ENCODE measurements around the gene CACNA1C.
A peak's percentile ranks its signal among the peaks of the same experiment; 100 is the strongest.

Gene CACNA1C

GRCh38 chr12:2378835-2379330, 326.1 kb downstream of the CACNA1C start:
- no peak for DNase-seq

- no peak for DNase-seq
These were observed 328.2 kb downstream of the CACNA1C start for GRCh38 chr12:2380946-2381345.

GRCh38 chr12:2382370-2383155, 329.8 kb downstream of the CACNA1C start:
- no peak for DNase-seq

DNA sequence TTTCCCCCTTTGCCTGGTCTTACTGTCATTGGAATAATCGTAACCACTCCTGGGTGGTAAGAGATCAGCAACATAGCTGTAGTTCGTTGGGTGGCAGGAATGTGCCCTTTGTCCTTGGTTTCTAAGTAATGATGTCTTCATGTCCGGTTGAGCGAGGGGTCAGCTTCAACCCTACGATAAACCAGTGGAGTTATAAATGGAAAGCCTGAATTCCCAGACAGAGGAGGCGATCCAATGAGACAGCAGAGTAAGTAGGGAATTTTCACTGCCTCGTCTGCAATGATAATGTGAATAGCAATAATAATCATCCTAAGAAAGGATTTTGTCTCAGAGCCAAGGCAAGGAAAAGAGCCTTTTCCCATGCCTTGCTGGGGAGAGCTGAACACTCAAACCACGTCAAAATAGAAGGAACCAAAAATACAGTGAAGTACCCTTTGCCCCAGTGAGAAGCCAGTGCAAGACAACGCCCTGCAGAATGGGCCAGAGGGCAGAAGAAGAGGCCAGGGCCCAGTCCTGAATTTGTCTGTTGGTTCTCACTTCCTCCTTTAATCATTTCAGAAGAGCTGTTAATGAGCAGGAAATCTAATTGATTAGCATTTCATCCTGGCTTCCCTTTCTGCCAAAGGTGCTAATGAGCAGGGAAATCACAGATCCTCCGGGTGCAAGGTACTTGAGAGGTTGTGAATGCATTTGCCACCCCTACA, 330.7 kb downstream of the CACNA1C start:
- no peak for DNase-seq

DNA sequence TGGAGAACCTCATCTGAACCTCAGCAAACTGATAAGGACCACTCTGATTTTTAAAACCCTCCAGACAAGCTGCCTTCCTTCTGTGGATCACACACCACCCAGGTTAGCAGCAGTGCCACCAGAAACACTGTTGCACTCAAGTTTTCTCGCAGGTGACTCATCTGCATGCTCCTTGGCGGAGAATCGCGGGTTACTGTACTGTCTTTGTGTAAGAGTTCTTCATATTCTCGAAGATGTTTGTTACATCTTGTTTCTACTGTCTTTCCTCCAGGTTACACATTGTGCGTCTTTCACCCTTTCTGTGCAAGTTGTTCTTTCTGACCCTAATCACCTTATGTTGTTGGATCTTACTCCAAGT, 331.2 kb downstream of the CACNA1C start:
- DNase-seq = no peak

- no peak for DNase-seq
These were observed 332.0 kb downstream of the CACNA1C start for GRCh38 chr12:2384533-2385351.

DNA sequence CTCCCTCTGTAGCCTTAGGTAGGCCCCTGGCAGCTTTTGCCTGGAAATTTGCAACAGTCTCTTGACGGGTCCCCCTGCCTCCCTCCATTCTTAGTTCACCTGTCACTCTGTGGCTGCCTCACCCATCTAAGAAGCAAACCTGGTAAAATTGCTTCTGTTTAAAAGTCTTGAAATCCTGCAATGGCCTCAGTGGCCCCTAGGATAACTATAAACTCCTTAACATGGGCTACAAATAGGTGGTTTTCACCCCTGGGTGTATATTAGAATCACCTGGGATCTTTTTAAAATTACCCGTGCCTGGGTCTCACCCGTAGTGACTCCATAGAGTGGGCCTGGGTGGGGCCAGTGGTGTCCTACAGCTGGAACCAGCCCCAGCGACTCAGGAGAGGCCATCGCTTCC, 332.7 kb downstream of the CACNA1C start:
- no peak for DNase-seq

- no peak for DNase-seq
These were observed 333.8 kb downstream of the CACNA1C start for GRCh38 chr12:2386566-2386965.

DNA sequence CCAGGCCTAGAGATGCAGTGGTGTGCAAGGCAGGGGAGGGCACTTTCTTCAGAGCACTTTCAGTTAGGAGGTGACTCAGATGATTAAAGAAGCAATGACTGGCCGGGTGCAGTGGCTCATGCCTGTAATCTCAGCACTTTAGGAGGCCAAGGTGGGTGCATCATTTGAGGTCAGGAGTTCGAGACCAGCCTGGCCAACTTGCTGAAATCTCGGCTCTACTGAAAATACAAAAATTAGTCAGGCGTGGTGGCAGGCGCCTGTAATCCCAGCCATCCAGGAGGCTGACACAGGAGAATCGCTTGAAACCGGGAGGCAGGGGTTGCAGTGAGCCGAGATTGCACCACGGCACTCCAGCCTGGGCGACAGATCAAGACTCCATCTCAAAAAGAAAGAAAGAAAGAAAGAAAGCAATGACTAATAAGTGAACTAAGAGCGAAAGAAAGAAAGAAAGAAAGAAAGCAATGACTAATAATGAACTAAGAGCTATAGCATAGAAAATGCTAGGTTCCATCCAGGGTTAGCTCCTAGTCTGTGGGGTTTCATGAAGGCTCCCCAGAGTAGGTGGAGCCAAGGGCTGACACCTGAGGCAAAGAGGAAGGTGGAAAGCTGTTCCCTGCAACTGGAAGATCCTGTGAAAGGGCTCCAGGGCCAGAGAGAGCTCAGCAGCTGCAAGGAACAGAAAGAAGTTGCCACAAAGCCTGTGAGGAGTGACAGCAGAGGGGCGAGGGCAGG, 334.5 kb downstream of the CACNA1C start:
- no peak for DNase-seq

- DNase-seq = no peak
These were observed 336.4 kb downstream of the CACNA1C start for GRCh38 chr12:2389079-2389790.

DNA sequence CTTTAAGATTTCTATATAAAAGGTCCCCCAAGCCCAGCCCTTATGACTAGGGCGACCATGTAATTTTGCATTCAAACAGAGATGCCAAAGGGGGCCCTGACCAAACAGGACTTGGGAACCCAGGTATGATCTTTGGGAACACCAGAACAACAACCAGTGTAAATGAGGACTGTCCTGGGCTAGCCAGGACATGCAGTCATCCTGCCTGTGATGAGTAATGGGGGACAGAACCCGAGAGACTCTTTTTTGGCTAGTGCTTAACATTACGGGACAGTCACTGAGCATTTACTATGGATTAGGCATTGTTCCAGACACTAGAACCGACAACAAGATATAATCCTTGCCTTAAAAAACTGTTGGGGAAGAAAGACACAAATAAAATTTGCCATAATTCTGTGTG, 337.3 kb downstream of the CACNA1C start:
- DNase-seq = no peak

GRCh38 chr12:2390850-2391390, 338.1 kb downstream of the CACNA1C start:
- DNase-seq = no peak

DNA sequence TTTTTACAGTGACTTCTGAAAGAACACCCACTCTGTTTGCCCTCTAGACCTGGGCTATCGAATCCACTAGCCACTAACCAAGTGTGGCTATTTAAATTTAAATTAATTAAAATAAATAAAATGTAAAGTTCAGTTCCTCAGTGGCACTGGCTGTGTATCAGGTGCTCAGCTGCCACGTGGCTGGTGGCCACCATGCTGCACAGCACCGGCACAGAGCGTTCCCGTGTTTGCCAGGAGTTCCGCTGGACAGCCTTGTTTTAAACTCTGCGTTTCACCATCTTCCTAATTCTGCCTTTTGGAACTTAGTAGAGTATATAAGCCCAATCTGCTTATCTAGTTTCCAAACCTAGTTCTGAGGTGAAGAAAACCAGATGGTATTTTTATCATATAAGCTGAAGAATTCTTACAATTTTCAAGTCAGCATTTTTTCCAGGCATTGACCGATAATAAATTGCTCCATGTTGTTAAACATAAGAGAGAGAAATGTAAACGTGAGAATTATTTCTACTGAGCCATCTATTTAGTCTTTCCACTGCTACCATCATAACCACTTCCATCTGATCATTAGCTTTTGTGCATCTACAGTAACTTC, 339.0 kb downstream of the CACNA1C start:
- no peak for DNase-seq

DNA sequence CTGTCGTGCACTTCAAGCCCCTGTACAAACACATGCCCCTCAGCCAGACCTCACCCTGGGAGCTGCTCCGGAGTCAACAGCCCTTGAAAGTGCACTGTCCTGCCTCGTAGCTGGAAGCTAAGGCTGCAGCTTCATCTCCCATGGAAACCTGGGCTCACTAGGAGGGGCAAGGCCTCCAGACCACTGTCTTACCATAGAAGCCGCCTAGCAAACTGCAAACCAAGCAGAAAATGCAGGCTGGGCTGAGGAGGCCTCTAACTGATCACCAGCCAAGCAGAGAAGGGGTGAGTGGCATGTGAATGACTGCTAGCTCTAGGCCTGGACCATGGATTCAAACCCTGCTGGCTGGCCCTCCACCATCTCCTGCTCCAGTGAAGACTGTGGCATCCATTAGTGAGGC, 340.2 kb downstream of the CACNA1C start:
- DNase-seq = no peak

GRCh38 chr12:2393996-2394395, 341.2 kb downstream of the CACNA1C start:
- no peak for DNase-seq

DNA sequence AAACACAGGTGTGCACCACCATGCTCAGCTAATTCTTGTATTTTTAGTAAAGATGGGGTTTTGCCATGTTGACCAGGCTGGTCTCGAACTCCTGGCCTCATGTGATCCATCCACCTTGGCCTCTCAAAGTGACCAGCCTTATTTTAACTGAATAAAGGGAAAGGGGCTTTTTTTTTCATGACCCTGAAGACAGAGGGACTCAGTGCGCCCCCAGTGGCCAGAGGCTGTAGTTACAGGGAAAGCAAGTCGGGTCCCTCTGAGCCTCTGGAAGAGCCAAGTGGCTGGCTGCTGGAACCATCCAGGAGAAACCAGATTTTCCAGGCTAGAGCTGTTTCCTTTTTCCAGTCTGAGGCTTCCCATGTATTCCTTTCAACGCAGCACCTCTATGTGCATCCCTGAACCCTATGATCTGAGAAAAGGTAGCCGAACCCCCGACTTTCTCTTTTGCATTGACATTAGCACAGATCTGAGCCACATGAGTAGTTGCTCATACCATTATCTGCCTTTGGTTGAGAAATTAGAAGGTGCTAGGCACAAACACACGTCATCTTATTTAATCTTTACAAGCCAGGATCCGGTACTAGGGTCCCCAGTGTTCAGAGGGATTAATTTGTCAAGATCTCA, 342.7 kb downstream of the CACNA1C start:
- DNase-seq = peak; percentile 12 to 14

- no peak for DNase-seq
These were observed 343.7 kb downstream of the CACNA1C start for GRCh38 chr12:2396448-2396871.

GRCh38 chr12:2397356-2398045, 344.7 kb downstream of the CACNA1C start:
- no peak for DNase-seq

GRCh38 chr12:2401040-2401439, 348.3 kb downstream of the CACNA1C start:
- DNase-seq = no peak

GRCh38 chr12:2402073-2402579, 349.3 kb downstream of the CACNA1C start:
- DNase-seq = no peak
